ENCODE results near the gene RIMS4.

DNA sequence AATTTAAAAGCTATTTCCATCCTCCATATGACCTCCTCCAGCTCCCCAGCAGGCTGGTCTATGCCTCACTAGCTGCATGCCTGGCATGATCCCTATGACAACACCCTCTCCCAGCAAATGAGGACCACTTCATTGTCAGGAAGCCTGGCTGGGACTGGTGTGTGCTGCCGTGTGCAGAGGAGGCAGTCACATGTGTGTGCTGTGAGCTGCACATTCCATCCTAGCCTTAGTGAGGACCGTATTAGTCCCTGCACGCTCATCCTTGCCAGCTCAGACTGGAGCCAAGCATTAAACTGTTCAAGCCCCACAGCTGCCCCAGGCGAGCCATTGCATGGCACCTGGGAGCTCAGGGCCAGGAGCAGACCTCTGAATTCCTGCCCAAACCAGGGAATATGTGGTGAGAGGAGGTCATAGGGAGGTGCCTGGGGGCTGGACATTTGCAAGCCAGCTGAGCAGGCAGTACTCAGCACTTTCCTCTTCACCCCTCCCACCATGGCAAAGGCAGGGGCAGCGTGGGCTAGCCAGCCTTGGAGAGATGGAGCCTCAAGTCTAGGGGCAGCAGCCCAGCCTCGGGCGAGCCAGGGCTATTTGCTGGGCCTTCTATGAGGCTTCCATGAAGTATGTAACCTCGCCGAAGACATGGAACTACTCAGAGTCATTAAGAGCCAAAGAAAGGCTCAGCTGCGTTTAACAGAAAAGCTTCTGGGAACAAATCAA lies 103.9 kb downstream of the RIMS4 start:
- TF ChIP-seq, protein P1, sequence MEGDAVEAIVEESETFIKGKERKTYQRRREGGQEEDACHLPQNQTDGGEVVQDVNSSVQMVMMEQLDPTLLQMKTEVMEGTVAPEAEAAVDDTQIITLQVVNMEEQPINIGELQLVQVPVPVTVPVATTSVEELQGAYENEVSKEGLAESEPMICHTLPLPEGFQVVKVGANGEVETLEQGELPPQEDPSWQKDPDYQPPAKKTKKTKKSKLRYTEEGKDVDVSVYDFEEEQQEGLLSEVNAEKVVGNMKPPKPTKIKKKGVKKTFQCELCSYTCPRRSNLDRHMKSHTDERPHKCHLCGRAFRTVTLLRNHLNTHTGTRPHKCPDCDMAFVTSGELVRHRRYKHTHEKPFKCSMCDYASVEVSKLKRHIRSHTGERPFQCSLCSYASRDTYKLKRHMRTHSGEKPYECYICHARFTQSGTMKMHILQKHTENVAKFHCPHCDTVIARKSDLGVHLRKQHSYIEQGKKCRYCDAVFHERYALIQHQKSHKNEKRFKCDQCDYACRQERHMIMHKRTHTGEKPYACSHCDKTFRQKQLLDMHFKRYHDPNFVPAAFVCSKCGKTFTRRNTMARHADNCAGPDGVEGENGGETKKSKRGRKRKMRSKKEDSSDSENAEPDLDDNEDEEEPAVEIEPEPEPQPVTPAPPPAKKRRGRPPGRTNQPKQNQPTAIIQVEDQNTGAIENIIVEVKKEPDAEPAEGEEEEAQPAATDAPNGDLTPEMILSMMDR (IDR thresholded peaks at IDR 0.05): no peak
- no peak for TF ChIP-seq POLR2AphosphoS5 (IDR thresholded peaks at IDR 0.05; ENCODE audit: low read depth, low read length)
- TF ChIP-seq, protein P2, sequence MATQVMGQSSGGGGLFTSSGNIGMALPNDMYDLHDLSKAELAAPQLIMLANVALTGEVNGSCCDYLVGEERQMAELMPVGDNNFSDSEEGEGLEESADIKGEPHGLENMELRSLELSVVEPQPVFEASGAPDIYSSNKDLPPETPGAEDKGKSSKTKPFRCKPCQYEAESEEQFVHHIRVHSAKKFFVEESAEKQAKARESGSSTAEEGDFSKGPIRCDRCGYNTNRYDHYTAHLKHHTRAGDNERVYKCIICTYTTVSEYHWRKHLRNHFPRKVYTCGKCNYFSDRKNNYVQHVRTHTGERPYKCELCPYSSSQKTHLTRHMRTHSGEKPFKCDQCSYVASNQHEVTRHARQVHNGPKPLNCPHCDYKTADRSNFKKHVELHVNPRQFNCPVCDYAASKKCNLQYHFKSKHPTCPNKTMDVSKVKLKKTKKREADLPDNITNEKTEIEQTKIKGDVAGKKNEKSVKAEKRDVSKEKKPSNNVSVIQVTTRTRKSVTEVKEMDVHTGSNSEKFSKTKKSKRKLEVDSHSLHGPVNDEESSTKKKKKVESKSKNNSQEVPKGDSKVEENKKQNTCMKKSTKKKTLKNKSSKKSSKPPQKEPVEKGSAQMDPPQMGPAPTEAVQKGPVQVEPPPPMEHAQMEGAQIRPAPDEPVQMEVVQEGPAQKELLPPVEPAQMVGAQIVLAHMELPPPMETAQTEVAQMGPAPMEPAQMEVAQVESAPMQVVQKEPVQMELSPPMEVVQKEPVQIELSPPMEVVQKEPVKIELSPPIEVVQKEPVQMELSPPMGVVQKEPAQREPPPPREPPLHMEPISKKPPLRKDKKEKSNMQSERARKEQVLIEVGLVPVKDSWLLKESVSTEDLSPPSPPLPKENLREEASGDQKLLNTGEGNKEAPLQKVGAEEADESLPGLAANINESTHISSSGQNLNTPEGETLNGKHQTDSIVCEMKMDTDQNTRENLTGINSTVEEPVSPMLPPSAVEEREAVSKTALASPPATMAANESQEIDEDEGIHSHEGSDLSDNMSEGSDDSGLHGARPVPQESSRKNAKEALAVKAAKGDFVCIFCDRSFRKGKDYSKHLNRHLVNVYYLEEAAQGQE (IDR thresholded peaks at IDR 0.05; ENCODE audit: insufficient read depth in 1 of 2, low read depth in 2 of 2, low read length in 1 of 2): no peak
